CD14-positive monocyte (primary cell): ENCODE data around the gene ANKS6. TPM values are rescaled to one million over a fixed set of nuclear protein-coding genes. Genes with fewer than 3 reads are reported as not detected.

Experiments used
- DNase-seq, 3 donors: peaks; one replicate each; pipeline ENCODE4 v3.0.0-alpha.2; 2011 to 2022
- H2AFZ ChIP-seq: 2 replicates; pipeline ENCODE4 v1.6.0; 2012; ENCODE audit warnings: mild to moderate bottlenecking, low read depth, low read length, inconsistent platforms; ENCODE audit not compliant: insufficient read depth, poor library complexity, severe bottlenecking
- H3K27ac ChIP-seq, 2 donors: 1 replicate in 1 of 2; 2 replicates in 1 of 2; pipeline ENCODE4 v1.5.1; 2012 to 2013; ENCODE audit warnings: low read length in 2 of 2, control low read depth in 1 of 2, inconsistent platforms in 1 of 2, low read depth in 1 of 2, mild to moderate bottlenecking in 1 of 2
- H3K27me3 ChIP-seq, 2 donors: one replicate each; pipeline versions ENCODE4 v1.6.0 to v1.6.1; 2011 to 2013; ENCODE audit warnings: low read length in 2 of 2; ENCODE audit not compliant: control insufficient read depth in 2 of 2, insufficient read depth in 2 of 2
- H3K36me3 ChIP-seq, 2 donors: replicated peaks in 1 of 2; 1 replicate in 1 of 2; 2 replicates in 1 of 2; pipeline versions ENCODE4 v1.5.1 to v1.6.1; 2012 to 2013; ENCODE audit warnings: low read length in 2 of 2, control low read depth in 1 of 2, inconsistent platforms in 1 of 2, mild to moderate bottlenecking in 1 of 2; ENCODE audit not compliant: insufficient read depth in 2 of 2, control insufficient read depth in 1 of 2
- H3K4me1 ChIP-seq, 2 donors: 1 replicate in 1 of 2; 2 replicates in 1 of 2; pipeline versions ENCODE4 v1.5.1 to v1.6.1; 2012 to 2013; ENCODE audit warnings: low read length in 2 of 2, control low read depth in 1 of 2, inconsistent platforms in 1 of 2, mild to moderate bottlenecking in 1 of 2, moderate library complexity in 1 of 2; ENCODE audit not compliant: insufficient read depth in 2 of 2, control insufficient read depth in 1 of 2
- H3K4me2 ChIP-seq: replicated peaks from 2 replicates; pipeline ENCODE3; 2012; ENCODE audit warnings: low read length, moderate library complexity, mild to moderate bottlenecking; ENCODE audit not compliant: poor library complexity, severe bottlenecking; ENCODE audit errors: extremely low read depth
- H3K4me3 ChIP-seq, 3 experiments: fragments of 200-600 bp in 1 of 3; sonication (generic) in 1 of 3; replicated peaks in 1 of 3; 1 replicate in 2 of 3; 2 replicates in 1 of 3; pipeline ENCODE4 v1.5.1; 2011 to 2013; ENCODE audit warnings: low read length in 3 of 3, mild to moderate bottlenecking in 3 of 3, control low read depth in 2 of 3, low read depth in 2 of 3, inconsistent platforms in 1 of 3, moderate library complexity in 1 of 3
- H3K79me2 ChIP-seq: 2 replicates; pipeline ENCODE4 v1.6.0; 2012; ENCODE audit warnings: mild to moderate bottlenecking, control low read depth, inconsistent platforms, low read length, moderate library complexity; ENCODE audit not compliant: insufficient read depth
- H3K9ac ChIP-seq: 2 replicates; pipeline ENCODE4 v1.6.0; 2017; ENCODE audit warnings: low read length, mild to moderate bottlenecking; ENCODE audit not compliant: insufficient read depth, poor library complexity, severe bottlenecking
- H3K9me3 ChIP-seq, 2 donors: replicated peaks in 1 of 2; 1 replicate in 1 of 2; 2 replicates in 1 of 2; pipeline versions ENCODE4 v1.5.1 to v1.6.1; 2012 to 2013; ENCODE audit warnings: low read length in 2 of 2, control low read depth in 1 of 2; ENCODE audit not compliant: control insufficient read depth in 1 of 2, insufficient read depth in 1 of 2
- H4K20me1 ChIP-seq: 2 replicates; pipeline ENCODE4 v1.6.0; 2012; ENCODE audit warnings: mild to moderate bottlenecking, low read length, control low read depth, moderate library complexity; ENCODE audit not compliant: insufficient read depth
- H3K27ac Mint-ChIP-seq, 7 donors: one replicate each; pipeline ENCODE4 v1.8.0; 2020; ENCODE audit warnings: mild to moderate bottlenecking in 7 of 7, mixed read lengths in 7 of 7, moderate library complexity in 6 of 7, inconsistent platforms in 2 of 7
- H3K27me3 Mint-ChIP-seq, 3 donors: one replicate each; pipeline ENCODE4 v1.8.0; 2021 to 2022; ENCODE audit warnings: low read depth in 3 of 3, mild to moderate bottlenecking in 3 of 3, mixed read lengths in 3 of 3, moderate library complexity in 3 of 3, inconsistent platforms in 1 of 3
- H3K36me3 Mint-ChIP-seq, 2 donors: one replicate each; pipeline ENCODE4 v1.8.0; 2020; ENCODE audit warnings: mixed read lengths in 2 of 2, inconsistent platforms in 1 of 2, mild to moderate bottlenecking in 1 of 2
- H3K4me1 Mint-ChIP-seq: one replicate; pipeline ENCODE4 v1.8.0; 2020; ENCODE audit warnings: mild to moderate bottlenecking, mixed read lengths
- H3K4me3 Mint-ChIP-seq, 2 donors: one replicate each; pipeline ENCODE4 v1.8.0; 2020; ENCODE audit warnings: mild to moderate bottlenecking in 2 of 2, mixed read lengths in 2 of 2, moderate library complexity in 1 of 2
- H3K9me3 Mint-ChIP-seq, 7 donors: one replicate each; pipeline ENCODE4 v1.8.0; 2020 to 2022; ENCODE audit warnings: mixed read lengths in 7 of 7, mild to moderate bottlenecking in 6 of 7, moderate library complexity in 6 of 7, inconsistent platforms in 2 of 7
- WGBS: methylation state at CpG from one replicate; pipeline ENCODE4 v1.1.5; 2013; ENCODE audit warnings: missing lambda C conversion rate; ENCODE audit not compliant: insufficient coverage; 5-methylcytosine and 5-hydroxymethylcytosine counted together
- intact Hi-C, 2 donors: fragments of 100-400 bp; cut with micrococcal nuclease; formaldehyde crosslinking; loops; one replicate each; pipeline versions ENCODE4 v1.15.0 to v1.15.1; 2023
- polyA plus RNA-seq, 3 donors: library from polyadenylated mRNA; depleted of rRNA in 1 of 3; unstranded in 2 of 3; stranded (reverse) in 1 of 3; fragments of 300-500 nt in 2 of 3; fragments of >200 nt in 1 of 3; fragmentation: Illumina TruSeq in 2 of 3; gene quantifications; 1 replicate in 2 of 3; 2 replicates in 1 of 3; pipeline ENCODE4 v1.2.3, GENCODE V29; 2012 to 2021
- TF ChIP-seq, protein P1 (sequence below): fragments of 200-600 bp; IDR thresholded peaks from one replicate; pipeline ENCODE4 v1.8.0; 2022; ENCODE audit warnings: antibody characterized with exemption, mild to moderate bottlenecking

Gene ANKS6
- polyA plus RNA-seq, 3 donors = 0.20 to 1.5 (median 0.56) TPM

DNA sequence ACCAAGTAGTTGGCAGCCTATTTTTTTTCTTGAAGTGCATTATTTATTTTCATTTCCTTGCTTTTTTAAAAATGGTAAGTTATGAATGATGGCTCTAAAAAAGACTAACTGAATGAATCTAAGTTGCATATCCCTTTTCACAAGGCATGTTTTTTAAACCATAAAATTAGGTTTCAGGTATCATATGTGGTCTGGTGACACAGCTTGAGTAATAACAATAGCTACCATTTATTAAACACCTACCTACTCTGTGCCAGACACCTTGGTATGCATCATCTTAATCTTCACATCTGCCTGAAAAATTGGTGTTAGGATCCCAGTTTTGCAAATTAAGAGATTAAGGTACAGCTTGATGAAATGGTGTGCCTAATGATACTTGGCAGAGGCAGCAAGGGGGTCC, 83.4 kb downstream of the ANKS6 start:
- H3K27ac Mint-ChIP-seq = no peak overlapping the region
- Histone ChIP-seq H2AFZ (no peak overlapping the region), H3K4me2 (no peak overlapping the region), H4K20me1 (no peaks in the 10 kb centered on the region), H3K9me3 (peaks cover 0 to 5% of the 10 kb centered on the region in 2 donors), H3K4me1 (no peaks in the 10 kb centered on the region), H3K36me3 (no peaks in the 10 kb centered on the region), H3K27me3 (peaks cover 36 to 45% of the 10 kb centered on the region in 2 donors), H3K9ac (no peak overlapping the region), H3K4me3 (no peak overlapping the region), H3K27ac (no peak overlapping the region), H3K79me2 (no peaks in the 10 kb centered on the region)
- no peaks in the 10 kb centered on the region for H3K36me3 Mint-ChIP-seq
- peak overlapping the region in 1 of 2 donors; percentile 11 for H3K4me3 Mint-ChIP-seq
- peaks cover 55 to 66% (median 55%) of the 10 kb centered on the region in 3 donors for H3K27me3 Mint-ChIP-seq
- intact Hi-C loops = no loop called here
- no peaks in the 10 kb centered on the region for H3K4me1 Mint-ChIP-seq
- no peak for DNase-seq
- peaks cover 0 to 8% (median 1%) of the 10 kb centered on the region in 7 donors for H3K9me3 Mint-ChIP-seq
- TF ChIP-seq, protein P1, sequence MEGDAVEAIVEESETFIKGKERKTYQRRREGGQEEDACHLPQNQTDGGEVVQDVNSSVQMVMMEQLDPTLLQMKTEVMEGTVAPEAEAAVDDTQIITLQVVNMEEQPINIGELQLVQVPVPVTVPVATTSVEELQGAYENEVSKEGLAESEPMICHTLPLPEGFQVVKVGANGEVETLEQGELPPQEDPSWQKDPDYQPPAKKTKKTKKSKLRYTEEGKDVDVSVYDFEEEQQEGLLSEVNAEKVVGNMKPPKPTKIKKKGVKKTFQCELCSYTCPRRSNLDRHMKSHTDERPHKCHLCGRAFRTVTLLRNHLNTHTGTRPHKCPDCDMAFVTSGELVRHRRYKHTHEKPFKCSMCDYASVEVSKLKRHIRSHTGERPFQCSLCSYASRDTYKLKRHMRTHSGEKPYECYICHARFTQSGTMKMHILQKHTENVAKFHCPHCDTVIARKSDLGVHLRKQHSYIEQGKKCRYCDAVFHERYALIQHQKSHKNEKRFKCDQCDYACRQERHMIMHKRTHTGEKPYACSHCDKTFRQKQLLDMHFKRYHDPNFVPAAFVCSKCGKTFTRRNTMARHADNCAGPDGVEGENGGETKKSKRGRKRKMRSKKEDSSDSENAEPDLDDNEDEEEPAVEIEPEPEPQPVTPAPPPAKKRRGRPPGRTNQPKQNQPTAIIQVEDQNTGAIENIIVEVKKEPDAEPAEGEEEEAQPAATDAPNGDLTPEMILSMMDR = no peak

DNA sequence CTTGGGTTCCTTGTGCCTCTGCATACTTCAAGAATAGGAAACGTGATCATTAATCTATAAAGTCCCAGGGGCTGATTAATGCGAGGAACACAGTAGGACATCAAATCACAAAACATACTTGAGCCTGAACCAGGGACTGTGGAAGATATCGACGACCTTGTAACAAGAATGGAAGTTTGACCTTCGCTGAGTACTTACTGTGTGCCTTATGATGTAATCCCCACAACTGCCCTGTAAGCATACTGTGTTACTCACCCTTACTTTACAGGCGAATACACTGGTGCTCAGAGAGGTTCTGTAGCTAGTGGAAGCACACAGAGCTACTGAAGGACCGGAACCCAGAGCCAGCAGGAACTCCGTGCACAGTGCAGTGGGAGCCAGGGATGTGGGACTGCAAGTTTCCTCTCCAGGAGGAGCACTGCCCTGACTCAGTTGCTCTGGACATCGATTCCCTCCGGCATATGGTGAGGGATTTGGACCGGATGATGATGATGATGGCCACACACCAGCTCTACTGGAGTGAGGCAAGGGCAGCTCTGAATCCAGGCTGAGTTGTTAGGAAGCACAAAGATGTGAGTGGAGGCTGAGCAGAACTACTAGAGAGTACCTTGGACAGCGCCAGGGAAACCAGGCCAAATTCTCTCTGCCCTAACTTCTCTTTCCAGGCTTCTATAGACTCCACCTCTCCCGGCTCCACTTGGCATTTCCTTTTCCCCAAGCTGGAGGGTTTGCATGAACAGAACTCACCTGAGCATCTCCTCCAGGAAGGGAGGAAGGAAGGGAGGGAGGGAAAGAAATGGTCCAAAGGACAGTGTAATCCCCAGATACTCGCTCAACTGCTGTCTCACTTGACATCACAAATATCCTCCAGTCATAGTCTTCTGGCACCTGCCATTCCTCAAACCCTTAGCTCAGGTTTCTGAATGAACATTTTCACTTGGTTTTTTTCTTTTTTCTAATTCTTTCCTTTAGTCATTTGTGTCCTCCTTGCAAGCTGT, 86.1 kb downstream of the ANKS6 start:
- Histone ChIP-seq H3K4me3 (no peak overlapping the region), H4K20me1 (no peaks in the 10 kb centered on the region), H3K36me3 (no peaks in the 10 kb centered on the region), H3K4me1 (peaks cover 0 to 7% of the 10 kb centered on the region in 2 donors), H3K27me3 (peaks cover 49 to 70% of the 10 kb centered on the region in 2 donors), H3K9me3 (peaks cover 0 to 11% of the 10 kb centered on the region in 2 donors), H3K9ac (no peak overlapping the region), H3K4me2 (no peak overlapping the region), H3K79me2 (no peaks in the 10 kb centered on the region), H2AFZ (no peak overlapping the region), H3K27ac (no peak overlapping the region)
- Mint-ChIP-seq H3K9me3 (peaks cover 0 to 16% (median 3%) of the 10 kb centered on the region in 7 donors), H3K27me3 (peaks cover 68 to 80% (median 68%) of the 10 kb centered on the region in 3 donors), H3K27ac (no peak overlapping the region), H3K4me1 (peaks cover 9% of the 10 kb centered on the region), H3K4me3 (peak overlapping the region in 1 of 2 donors; percentile 82), H3K36me3 (no peaks in the 10 kb centered on the region)
- WGBS = 76% methylated on average over 7 of the region's 14 CpGs
- DNase-seq = no peak
- TF ChIP-seq, protein P1 = no peak
- intact Hi-C loops = no loop called here
